Hepatocyte (in vitro differentiated cells): ENCODE results near the gene PPP1R9A.

Experiments used
- CTCF ChIP-seq: fragments of 200-600 bp; sonication (generic); IDR thresholded peaks from 2 replicates; pipeline ENCODE4 v1.5.1; 2016; ENCODE audit warnings: antibody characterized with exemption, mild to moderate bottlenecking; ENCODE audit not compliant: poor library complexity
- EZH2 ChIP-seq: fragments of 200-600 bp; sonication (generic); IDR thresholded peaks from 2 replicates; pipeline ENCODE4 v1.6.1; 2016; ENCODE audit warnings: antibody characterized with exemption, mild to moderate bottlenecking, borderline replicate concordance

- no peak for TF ChIP-seq CTCF
- no peak for TF ChIP-seq EZH2
Measured at GRCh38 chr7:95264363-95264891, 357.0 kb downstream of the PPP1R9A start.
